Mesenchymal stem cell (in vitro differentiated cells and primary cell): Measurements from ENCODE around the gene CHURC1.
A peak's percentile ranks its signal among the peaks of the same experiment; 100 is the strongest.

Experiments
- DNase-seq: peaks from one replicate; pipeline ENCODE4 v3.0.0-alpha.2; 2013
- H2AFZ ChIP-seq: one replicate; pipeline ENCODE4 v1.6.1; 2013; ENCODE audit warnings: low read depth, mild to moderate bottlenecking, control low read depth, inconsistent platforms, low read length, moderate library complexity
- H2AK5ac ChIP-seq: 2 replicates; pipeline ENCODE4 v1.6.1; 2013; ENCODE audit warnings: low read length, moderate library complexity, mild to moderate bottlenecking, inconsistent platforms; ENCODE audit not compliant: severe bottlenecking
- H2BK120ac ChIP-seq: one replicate; pipeline ENCODE4 v1.6.1; 2013; ENCODE audit warnings: low read depth, mild to moderate bottlenecking, inconsistent platforms, low read length, moderate library complexity
- H2BK12ac ChIP-seq, 2 experiments: one replicate each; pipeline ENCODE4 v1.6.1; 2013; ENCODE audit warnings: inconsistent platforms in 2 of 2, low read length in 2 of 2, mild to moderate bottlenecking in 2 of 2, moderate library complexity in 2 of 2, control low read depth in 1 of 2
- H2BK15ac ChIP-seq: one replicate; pipeline ENCODE4 v1.6.1; 2013; ENCODE audit warnings: mild to moderate bottlenecking, low read depth, inconsistent platforms; ENCODE audit not compliant: poor library complexity, severe bottlenecking
- H2BK5ac ChIP-seq: 2 replicates; pipeline ENCODE4 v1.6.1; 2013; ENCODE audit warnings: low read depth, mild to moderate bottlenecking, low read length, control low read depth, inconsistent platforms; ENCODE audit not compliant: poor library complexity, severe bottlenecking
- H3K14ac ChIP-seq, 2 experiments: one replicate each; pipeline ENCODE4 v1.6.1; 2013; ENCODE audit warnings: inconsistent platforms in 2 of 2, low read length in 2 of 2, control low read depth in 1 of 2, mild to moderate bottlenecking in 1 of 2, moderate library complexity in 1 of 2
- H3K18ac ChIP-seq, 2 experiments: one replicate each; pipeline ENCODE4 v1.6.1; 2013; ENCODE audit warnings: inconsistent platforms in 2 of 2, low read length in 2 of 2, control low read depth in 1 of 2, low read depth in 1 of 2, mild to moderate bottlenecking in 1 of 2
- H3K23ac ChIP-seq, 2 experiments: one replicate each; pipeline ENCODE4 v1.6.1; 2013; ENCODE audit warnings: inconsistent platforms in 2 of 2, low read length in 2 of 2, mild to moderate bottlenecking in 2 of 2, moderate library complexity in 2 of 2, control low read depth in 1 of 2
- H3K27ac ChIP-seq: 2 replicates; pipeline ENCODE4 v1.5.1; 2013; ENCODE audit warnings: mild to moderate bottlenecking, moderate library complexity, low read length, control low read depth, inconsistent platforms; ENCODE audit not compliant: poor library complexity, severe bottlenecking
- H3K27me3 ChIP-seq, 2 experiments: 2 replicates each; pipeline versions ENCODE4 v1.6.1 to v1.7.0; 2013; ENCODE audit warnings: low read length in 2 of 2, mild to moderate bottlenecking in 2 of 2, moderate library complexity in 2 of 2, control low read depth in 1 of 2, inconsistent platforms in 1 of 2; ENCODE audit not compliant: control insufficient read depth in 1 of 2, insufficient read depth in 1 of 2
- H3K36me3 ChIP-seq, 2 experiments: 2 replicates each; pipeline versions ENCODE4 v1.6.1 to v1.7.0; 2013; ENCODE audit warnings: low read length in 2 of 2, control low read depth in 1 of 2, inconsistent platforms in 1 of 2, low read depth in 1 of 2, mild to moderate bottlenecking in 1 of 2; ENCODE audit not compliant: insufficient read depth in 2 of 2, control insufficient read depth in 1 of 2
- H3K4ac ChIP-seq, 2 experiments: one replicate each; pipeline ENCODE4 v1.6.1; 2013; ENCODE audit warnings: inconsistent platforms in 2 of 2, low read length in 2 of 2, mild to moderate bottlenecking in 2 of 2, moderate library complexity in 2 of 2, control low read depth in 1 of 2, low read depth in 1 of 2
- H3K4me1 ChIP-seq: 2 replicates; pipeline ENCODE4 v1.6.1; 2013; ENCODE audit warnings: low read depth, low read length, control low read depth; ENCODE audit not compliant: control insufficient read depth, insufficient read depth
- H3K4me2 ChIP-seq: 2 replicates; pipeline ENCODE4 v1.6.1; 2013; ENCODE audit warnings: low read length, mild to moderate bottlenecking, inconsistent platforms; ENCODE audit not compliant: poor library complexity, severe bottlenecking
- H3K4me3 ChIP-seq, 2 experiments: 2 replicates each; pipeline versions ENCODE4 v1.5.1 to v1.7.0; 2013; ENCODE audit warnings: low read length in 2 of 2, mild to moderate bottlenecking in 2 of 2, control low read depth in 1 of 2, low read depth in 1 of 2; ENCODE audit not compliant: insufficient read depth in 1 of 2
- H3K79me1 ChIP-seq: replicated peaks from 2 replicates; pipeline ENCODE4 v1.6.1; 2013; ENCODE audit warnings: mild to moderate bottlenecking, control low read depth, low read length, inconsistent platforms; ENCODE audit not compliant: poor library complexity, severe bottlenecking
- H3K9ac ChIP-seq: 2 replicates; pipeline ENCODE4 v1.7.0; 2013; ENCODE audit warnings: mild to moderate bottlenecking, low read length, moderate library complexity
- H3K9me3 ChIP-seq: 2 replicates; pipeline ENCODE4 v1.7.0; 2013; ENCODE audit warnings: mild to moderate bottlenecking, low read length; ENCODE audit not compliant: control insufficient read depth
- H4K8ac ChIP-seq: one replicate; pipeline ENCODE4 v1.6.1; 2013; ENCODE audit warnings: inconsistent platforms, mild to moderate bottlenecking, low read length, moderate library complexity
- H4K91ac ChIP-seq: one replicate; pipeline ENCODE4 v1.6.1; 2013; ENCODE audit warnings: mild to moderate bottlenecking, low read length, inconsistent platforms
- WGBS: methylation state at CpG from one replicate; pipeline ENCODE4 v1.1.7; 2013; ENCODE audit warnings: mixed read lengths; 5-methylcytosine and 5-hydroxymethylcytosine counted together

Gene CHURC1

GRCh38 chr14:64960762-64961276 lies 46.6 kb downstream of the CHURC1 start:
- peaks cover 39% of the 10 kb centered on the region for H3K4me1 ChIP-seq
- H3K18ac ChIP-seq = no peak overlapping the region
- H3K9me3 ChIP-seq = no peaks in the 10 kb centered on the region
- no peak overlapping the region for H4K8ac ChIP-seq
- no peak overlapping the region for H3K4me2 ChIP-seq
- H2AFZ ChIP-seq = no peak overlapping the region
- H3K27ac ChIP-seq = no peak overlapping the region
- no peak overlapping the region for H2BK120ac ChIP-seq
- H2BK12ac ChIP-seq = no peak overlapping the region
- no peak overlapping the region for H2BK5ac ChIP-seq
- H2AK5ac ChIP-seq = no peak overlapping the region
- no peak overlapping the region for H4K91ac ChIP-seq
- no peak for DNase-seq
- no peak overlapping the region for H3K23ac ChIP-seq
- WGBS = 68% methylated on average over 5 of the region's 5 CpGs
- no peak overlapping the region for H3K4me3 ChIP-seq
- no peak overlapping the region for H3K14ac ChIP-seq
- no peak overlapping the region for H3K9ac ChIP-seq
- H3K4ac ChIP-seq = no peak overlapping the region
- H3K36me3 ChIP-seq = peaks cover 0 to 47% of the 10 kb centered on the region in 2 experiments
- H3K27me3 ChIP-seq = no peaks in the 10 kb centered on the region
- H3K79me1 ChIP-seq = peaks cover 41% of the 10 kb centered on the region
- H2BK15ac ChIP-seq = no peak overlapping the region

GRCh38 chr14:64963611-64964010 lies 49.4 kb downstream of the CHURC1 start:
- Histone ChIP-seq H2AFZ (no peak overlapping the region), H3K9me3 (no peaks in the 10 kb centered on the region), H3K79me1 (peaks cover 32% of the 10 kb centered on the region), H2BK15ac (no peak overlapping the region), H3K4me3 (no peak overlapping the region), H2BK12ac (no peak overlapping the region), H3K4ac (no peak overlapping the region), H4K8ac (no peak overlapping the region), H3K9ac (no peak overlapping the region), H2BK5ac (no peak overlapping the region), H3K23ac (no peak overlapping the region), H3K18ac (no peak overlapping the region), H2AK5ac (no peak overlapping the region), H4K91ac (no peak overlapping the region), H3K27ac (no peak overlapping the region), H3K4me2 (no peak overlapping the region), H3K36me3 (peaks cover 0 to 45% of the 10 kb centered on the region in 2 experiments), H2BK120ac (no peak overlapping the region), H3K27me3 (no peaks in the 10 kb centered on the region), H3K14ac (no peak overlapping the region), H3K4me1 (peaks cover 48% of the 10 kb centered on the region)
- WGBS = 92% methylated on average over 1 of the region's 1 CpG
- no peak for DNase-seq

DNA sequence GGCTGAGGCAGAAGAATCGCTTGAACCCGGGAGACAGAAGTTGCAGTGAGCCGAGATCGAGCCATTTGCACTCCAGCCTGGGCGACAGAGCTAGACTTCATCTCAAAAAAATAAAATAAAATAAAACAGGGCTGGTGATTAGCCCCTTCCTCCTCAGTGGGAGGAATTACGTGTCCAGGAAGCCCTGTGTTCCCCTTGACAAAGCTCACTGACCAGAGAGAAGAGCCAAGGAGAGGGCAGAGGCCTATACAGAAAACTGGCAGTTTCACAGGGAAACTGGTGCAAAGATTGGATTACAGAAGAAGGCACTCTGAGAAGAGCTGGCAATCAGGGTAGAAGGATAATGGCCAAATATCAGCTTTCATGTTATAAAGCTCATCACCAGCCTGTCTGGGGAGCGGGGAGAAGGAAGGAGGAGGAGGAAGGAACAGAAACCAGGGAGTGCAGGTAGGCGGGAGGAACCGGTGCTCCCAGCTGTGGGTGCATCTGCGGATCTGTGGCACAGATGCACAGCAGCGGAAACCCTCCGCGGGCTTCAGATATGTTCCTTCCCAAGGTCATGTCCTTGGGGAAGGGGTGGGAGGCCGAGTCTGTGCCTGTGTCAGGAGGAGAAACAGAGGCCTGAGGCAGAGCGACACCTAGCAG lies 51.2 kb downstream of the CHURC1 start:
- WGBS = 90% methylated on average over 9 of the region's 15 CpGs
- H4K91ac ChIP-seq = no peak overlapping the region
- H2BK5ac ChIP-seq = no peak overlapping the region
- H3K18ac ChIP-seq = no peak overlapping the region
- no peak overlapping the region for H3K23ac ChIP-seq
- peaks cover 0 to 31% of the 10 kb centered on the region in 2 experiments for H3K36me3 ChIP-seq
- no peak for DNase-seq
- no peak overlapping the region for H2AK5ac ChIP-seq
- peaks cover 46% of the 10 kb centered on the region for H3K4me1 ChIP-seq
- no peak overlapping the region for H3K4me3 ChIP-seq
- no peak overlapping the region for H2BK15ac ChIP-seq
- H3K14ac ChIP-seq = no peak overlapping the region
- no peaks in the 10 kb centered on the region for H3K9me3 ChIP-seq
- H2AFZ ChIP-seq = no peak overlapping the region
- no peak overlapping the region for H3K4ac ChIP-seq
- no peak overlapping the region for H2BK12ac ChIP-seq
- no peak overlapping the region for H3K4me2 ChIP-seq
- H2BK120ac ChIP-seq = no peak overlapping the region
- peaks cover 16% of the 10 kb centered on the region for H3K79me1 ChIP-seq
- no peak overlapping the region for H3K27ac ChIP-seq
- no peak overlapping the region for H4K8ac ChIP-seq
- no peak overlapping the region for H3K9ac ChIP-seq
- H3K27me3 ChIP-seq = no peaks in the 10 kb centered on the region

DNA sequence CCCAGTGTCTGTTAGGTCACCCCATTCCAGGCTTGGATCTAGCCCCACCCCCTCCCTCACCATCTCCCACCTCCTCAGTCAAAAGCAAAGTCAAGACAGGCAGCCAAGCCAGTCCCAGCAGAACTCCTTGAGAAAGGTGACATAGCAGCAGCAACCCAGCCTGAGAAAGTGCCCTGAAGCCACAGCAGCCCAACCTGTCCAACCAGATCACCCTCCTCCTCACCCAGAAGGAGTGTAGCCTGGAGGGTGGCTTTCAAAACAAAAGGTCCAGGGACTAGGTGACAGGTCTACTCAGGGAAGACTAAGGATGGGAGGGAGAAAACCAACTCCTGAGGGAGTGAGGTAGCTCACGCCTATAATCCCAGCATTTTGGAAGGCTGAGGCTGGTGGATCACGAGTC lies 52.7 kb downstream of the CHURC1 start:
- peaks cover 43% of the 10 kb centered on the region for H3K4me1 ChIP-seq
- no peak overlapping the region for H2AFZ ChIP-seq
- peaks cover 0 to 23% of the 10 kb centered on the region in 2 experiments for H3K36me3 ChIP-seq
- H2BK5ac ChIP-seq = no peak overlapping the region
- peak overlapping the region; percentile 41 for H2AK5ac ChIP-seq
- H3K23ac ChIP-seq = no peak overlapping the region
- no peak overlapping the region for H2BK12ac ChIP-seq
- H3K79me1 ChIP-seq = peaks cover 7% of the 10 kb centered on the region
- no peak overlapping the region for H4K91ac ChIP-seq
- H3K9ac ChIP-seq = no peak overlapping the region
- DNase-seq = no peak
- no peak overlapping the region for H4K8ac ChIP-seq
- H3K4me2 ChIP-seq = no peak overlapping the region
- no peak overlapping the region for H2BK15ac ChIP-seq
- H3K27ac ChIP-seq = no peak overlapping the region
- H2BK120ac ChIP-seq = no peak overlapping the region
- H3K27me3 ChIP-seq = peaks cover 0 to 7% of the 10 kb centered on the region in 2 experiments
- H3K14ac ChIP-seq = no peak overlapping the region
- H3K18ac ChIP-seq = no peak overlapping the region
- no peak overlapping the region for H3K4me3 ChIP-seq
- H3K4ac ChIP-seq = no peak overlapping the region
- H3K9me3 ChIP-seq = no peaks in the 10 kb centered on the region
- 80% methylated on average over 1 of the region's 2 CpGs for WGBS
